ENCODE measurements around the gene SHISAL2A.
"Not testable (repeated sequence)": the region's sequence is repeated elsewhere in the genome, so short reads cannot be mapped to it uniquely, and the experiment has no call there.

Gene SHISAL2A

GRCh38 chr1:52684545-52684944 is 51.6 kb downstream of the SHISAL2A start:
- DNase-seq (ENCODE audit: low read depth in 2 of 2), result no peak

- peak; percentile 40 to 43 for DNase-seq (ENCODE audit: low read depth in 2 of 2)
Measured at GRCh38 chr1:52686261-52686751, 53.3 kb downstream of the SHISAL2A start.

- no peak for DNase-seq (ENCODE audit: low read depth in 2 of 2)
Measured at GRCh38 chr1:52686830-52687229, 53.9 kb downstream of the SHISAL2A start.

- DNase-seq (ENCODE audit: low read depth in 2 of 2), result no peak
Measured at GRCh38 chr1:52691821-52692220, 58.9 kb downstream of the SHISAL2A start.

GRCh38 chr1:52692697-52693096 is 59.7 kb downstream of the SHISAL2A start:
- no peak for DNase-seq (ENCODE audit: low read depth in 2 of 2)

GRCh38 chr1:52693351-52693750 is 60.4 kb downstream of the SHISAL2A start:
- not testable (repeated sequence) for DNase-seq (ENCODE audit: low read depth in 2 of 2)

- no peak for DNase-seq (ENCODE audit: low read depth in 2 of 2)
Measured at GRCh38 chr1:52693843-52694242, 60.9 kb downstream of the SHISAL2A start.

GRCh38 chr1:52695627-52696026 is 62.7 kb downstream of the SHISAL2A start:
- DNase-seq (ENCODE audit: low read depth in 2 of 2), result no peak

- DNase-seq (ENCODE audit: low read depth in 2 of 2), result peak; percentile 14 to 30
Measured at GRCh38 chr1:52697795-52698674, 65.1 kb downstream of the SHISAL2A start, which contains the start of gene COA7. COA7 (minus strand) TSS chr1:52698347; CDS start chr1:52698326, 21 bp downstream.

- DNase-seq (ENCODE audit: low read depth in 2 of 2), result peak; percentile 51 to 68
Measured at GRCh38 chr1:52702886-52703787, 70.2 kb downstream of the SHISAL2A start.

- DNase-seq (ENCODE audit: low read depth in 2 of 2), result no peak
Measured at GRCh38 chr1:52706136-52706670, 73.2 kb downstream of the SHISAL2A start.

Data from activated CD8-positive, alpha-beta memory T cell treated with anti-CD3 and anti-CD28 coated beads for 4 hours (primary cell).